Measurements from ENCODE around the gene AIFM3.

Gene AIFM3

GRCh38 chr22:20990184-20991180 lies 23.4 kb downstream of the AIFM3 start:
- DNase-seq = no peak

- DNase-seq = no peak
Observed at GRCh38 chr22:20991252-20992055, 24.4 kb downstream of the AIFM3 start.

GRCh38 chr22:20992056-20992442 lies 25.0 kb downstream of the AIFM3 start:
- DNase-seq = no peak

- DNase-seq = no peak
Observed at GRCh38 chr22:20992456-20993303, 25.6 kb downstream of the AIFM3 start.

- no peak for DNase-seq
Observed at GRCh38 chr22:20993304-20994127, 26.5 kb downstream of the AIFM3 start.

- DNase-seq = no peak
Observed at GRCh38 chr22:20994128-20994901, 27.3 kb downstream of the AIFM3 start.

GRCh38 chr22:20994902-20995241 lies 27.8 kb downstream of the AIFM3 start:
- no peak for DNase-seq

GRCh38 chr22:20995329-20996030 lies 28.4 kb downstream of the AIFM3 start:
- no peak for DNase-seq

- DNase-seq = no peak
Observed at GRCh38 chr22:20996031-20996410, 29.0 kb downstream of the AIFM3 start.

GRCh38 chr22:20996598-20997535 lies 29.8 kb downstream of the AIFM3 start:
- no peak for DNase-seq

- DNase-seq = no peak
Observed at GRCh38 chr22:20997536-20998257, 30.6 kb downstream of the AIFM3 start.

GRCh38 chr22:20998411-20999336 lies 31.6 kb downstream of the AIFM3 start:
- DNase-seq = no peak

- DNase-seq = no peak
Observed at GRCh38 chr22:20999350-21000206, 32.5 kb downstream of the AIFM3 start.

- DNase-seq = peak in 1 of 56 donors; percentile 12
Observed at GRCh38 chr22:21000207-21000986, 33.3 kb downstream of the AIFM3 start.

Data from nucleus accumbens (tissue), 56 donors.